NCI-H524 (cell line): ENCODE results near the gene PHKB.

Source experiments
- DNase-seq, 2 experiments: peaks; one replicate each; lab custom pipeline; 2025; lab: John Stamatoyannopoulos, UW

PHKB gene

GRCh38 chr16:47571049-47571448, 109.9 kb downstream of the PHKB start:
- no peak for DNase-seq

GRCh38 chr16:47571711-47572110, 110.6 kb downstream of the PHKB start:
- no peak for DNase-seq

DNA sequence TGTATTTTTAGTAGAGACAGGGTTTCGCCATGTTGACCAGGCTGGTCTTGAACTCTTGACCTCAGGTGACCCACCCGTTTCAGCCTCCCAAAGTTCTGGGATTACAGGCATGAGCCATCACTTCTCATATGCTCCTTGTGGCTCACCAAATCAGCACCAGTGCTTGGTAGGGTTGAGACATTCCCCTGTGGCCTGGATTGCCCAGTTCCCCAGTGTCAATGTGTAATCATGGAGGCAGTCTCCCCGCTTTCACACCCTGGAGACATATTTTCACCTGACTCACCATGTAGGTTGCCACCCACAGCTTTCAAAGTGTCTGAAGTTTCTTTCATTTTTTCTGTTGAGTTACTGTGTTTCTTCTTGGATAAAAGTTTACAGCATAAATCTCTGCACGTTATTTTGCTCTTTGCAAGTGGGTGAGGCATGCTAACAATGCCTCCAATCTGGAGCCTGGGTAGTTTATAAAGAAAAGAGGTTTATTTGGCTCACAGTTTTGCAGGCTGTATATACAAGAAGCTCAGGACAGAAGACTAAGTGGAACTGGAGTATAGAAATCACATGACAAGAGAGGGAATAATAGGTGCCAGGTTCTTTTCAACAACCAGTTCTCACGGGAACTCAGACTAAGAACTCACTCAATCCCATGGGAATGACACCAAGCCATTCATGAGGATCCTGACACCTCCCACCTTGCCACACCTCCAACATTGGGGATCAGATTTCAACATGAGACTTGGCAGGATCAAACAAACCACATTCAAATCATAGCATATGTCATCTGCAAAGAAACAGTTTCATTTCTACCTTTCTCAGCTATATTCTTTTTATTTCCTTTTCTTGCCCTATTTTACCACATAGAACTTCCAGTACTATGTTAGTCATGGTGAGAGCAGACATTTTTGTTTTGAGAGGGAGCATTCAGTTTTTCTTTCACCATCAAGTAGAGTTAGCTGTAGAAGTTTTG, 113.2 kb downstream of the PHKB start:
- peak; percentile 7 to 32 for DNase-seq

DNA sequence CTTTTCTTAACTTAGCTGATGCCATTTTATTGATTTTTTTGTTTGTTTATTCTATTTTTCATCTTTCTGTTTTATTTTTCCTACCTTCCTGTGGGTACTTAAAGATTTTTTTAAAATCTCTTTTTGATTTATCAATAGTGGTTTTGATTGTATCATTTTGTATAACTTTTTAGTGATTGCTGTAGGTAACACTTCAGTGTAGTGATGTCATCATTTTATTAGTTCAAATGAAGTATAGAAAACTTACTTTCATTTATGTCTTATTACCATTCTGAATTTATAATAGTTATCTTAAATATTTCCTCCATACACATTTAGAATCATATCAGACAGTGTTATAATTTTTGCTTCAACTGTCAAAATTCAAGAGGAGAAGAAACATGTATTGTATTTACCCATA, 115.9 kb downstream of the PHKB start:
- DNase-seq, result no peak

- DNase-seq, result no peak
Observed at GRCh38 chr16:47578033-47578432, 116.9 kb downstream of the PHKB start.

GRCh38 chr16:47578573-47578972, 117.4 kb downstream of the PHKB start:
- no peak for DNase-seq

GRCh38 chr16:47581114-47581513, 120.0 kb downstream of the PHKB start:
- no peak for DNase-seq

DNA sequence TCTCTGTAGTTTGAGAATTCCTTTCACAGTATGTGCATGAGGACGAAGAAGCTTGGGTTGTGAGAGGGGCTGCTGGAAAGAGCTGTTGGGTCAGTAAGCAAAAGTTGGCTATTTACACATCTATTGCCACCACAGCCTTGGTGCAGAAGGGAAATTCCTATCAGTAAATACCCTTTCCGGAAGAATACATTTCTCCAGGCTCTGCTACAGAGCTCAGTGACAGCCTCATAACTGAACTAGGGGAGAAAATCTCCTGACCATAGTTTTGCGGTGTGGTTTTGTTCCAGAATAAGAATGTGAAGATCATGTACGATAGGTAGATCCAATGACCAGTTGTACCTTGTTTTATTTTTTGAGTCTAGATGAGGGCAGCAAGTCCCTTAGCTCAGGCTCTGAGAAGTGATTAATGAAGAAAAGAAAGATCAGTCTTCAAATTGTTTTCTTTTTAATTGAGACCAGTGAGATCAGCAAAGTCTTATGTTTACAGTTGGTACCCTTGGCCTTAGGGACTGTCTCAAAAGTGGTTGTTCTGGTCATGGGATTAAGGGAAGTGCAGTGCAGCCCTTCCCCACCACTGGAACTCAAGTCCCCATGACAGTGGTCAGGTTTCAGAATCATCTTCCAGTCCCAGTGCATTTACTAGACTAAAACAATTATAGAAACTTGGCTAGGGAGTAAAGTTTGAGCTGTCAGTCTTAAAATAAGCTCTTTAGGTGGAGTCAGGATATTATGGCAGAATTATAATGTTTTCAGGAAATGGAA, 123.5 kb downstream of the PHKB start:
- no peak for DNase-seq

GRCh38 chr16:47586121-47586520, 125.0 kb downstream of the PHKB start:
- no peak for DNase-seq

- DNase-seq, result no peak
Observed at GRCh38 chr16:47590472-47590871, 129.3 kb downstream of the PHKB start.

- peak in 1 of 2 experiments; percentile 84 for DNase-seq
Observed at GRCh38 chr16:47592232-47592631, 131.1 kb downstream of the PHKB start.

- no peak for DNase-seq
Observed at GRCh38 chr16:47599512-47599911, 138.4 kb downstream of the PHKB start.

- DNase-seq, result no peak
Observed at GRCh38 chr16:47600376-47600775, 139.2 kb downstream of the PHKB start.

DNA sequence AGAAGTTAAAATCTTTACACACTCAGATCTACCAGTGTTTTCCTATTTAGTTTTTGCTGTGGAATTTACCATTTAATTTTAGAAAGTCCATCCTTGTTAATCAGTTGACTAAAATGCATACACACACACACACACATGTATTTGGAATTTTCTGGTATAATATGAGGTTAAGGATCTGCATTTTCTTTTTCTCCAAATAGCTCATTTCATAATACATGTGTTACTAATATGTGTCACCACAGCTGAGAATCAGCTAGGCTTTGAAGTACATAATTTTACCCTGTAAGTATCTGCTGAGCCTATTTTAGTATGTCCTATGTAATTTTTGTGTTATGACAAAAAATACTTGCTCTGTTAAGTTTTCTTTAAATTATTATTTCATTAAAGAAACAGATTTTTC, 143.2 kb downstream of the PHKB start:
- no peak for DNase-seq

DNA sequence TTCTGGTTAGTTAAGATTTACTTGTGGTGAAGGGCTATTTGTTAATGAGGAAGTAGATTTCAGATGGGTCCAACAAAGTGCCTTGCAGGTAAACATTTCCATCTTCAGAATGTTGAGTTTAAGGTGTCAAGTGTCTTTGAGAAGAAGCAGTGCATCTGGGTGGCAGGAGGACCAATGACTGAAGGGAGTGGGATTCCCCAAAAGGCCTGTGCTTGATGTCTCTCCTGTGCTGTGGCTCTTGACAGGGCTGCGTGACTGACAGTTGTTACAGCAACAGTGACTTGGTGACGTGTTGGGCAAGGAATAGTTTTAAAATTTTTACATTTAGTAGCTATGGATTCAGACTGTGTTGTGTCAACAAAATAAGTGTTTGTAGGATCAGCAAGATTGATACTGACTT, 149.9 kb downstream of the PHKB start:
- no peak for DNase-seq

DNA sequence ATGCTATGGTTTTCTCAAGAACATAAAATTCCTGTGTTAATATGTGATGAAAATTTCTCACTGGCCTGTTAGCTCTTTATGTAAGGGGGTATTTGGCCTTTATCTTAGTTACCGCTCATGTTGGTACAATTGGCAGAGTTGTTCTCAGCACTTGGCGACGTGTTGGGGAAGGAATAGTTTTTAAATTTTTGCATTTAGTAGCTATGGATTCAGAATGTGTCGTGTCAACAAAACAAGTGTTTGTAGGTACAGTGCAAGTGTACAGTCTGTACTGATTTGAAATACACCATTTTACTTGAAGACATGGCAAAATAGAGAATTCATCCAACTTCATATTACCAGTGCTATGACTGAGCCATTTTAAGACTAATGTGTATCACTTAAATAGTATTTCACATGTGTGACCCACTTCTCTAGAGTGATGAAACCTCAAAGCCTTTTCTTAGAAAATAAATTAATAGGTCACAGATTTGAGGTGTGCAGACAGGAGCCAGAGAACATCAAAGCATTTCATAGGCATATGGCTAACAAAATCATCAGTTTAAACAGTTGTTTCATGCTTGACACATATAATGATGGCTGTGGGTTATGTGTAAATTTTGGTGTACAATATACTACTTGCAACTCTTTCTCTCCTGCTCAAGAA, 150.8 kb downstream of the PHKB start:
- DNase-seq, result no peak

DNA sequence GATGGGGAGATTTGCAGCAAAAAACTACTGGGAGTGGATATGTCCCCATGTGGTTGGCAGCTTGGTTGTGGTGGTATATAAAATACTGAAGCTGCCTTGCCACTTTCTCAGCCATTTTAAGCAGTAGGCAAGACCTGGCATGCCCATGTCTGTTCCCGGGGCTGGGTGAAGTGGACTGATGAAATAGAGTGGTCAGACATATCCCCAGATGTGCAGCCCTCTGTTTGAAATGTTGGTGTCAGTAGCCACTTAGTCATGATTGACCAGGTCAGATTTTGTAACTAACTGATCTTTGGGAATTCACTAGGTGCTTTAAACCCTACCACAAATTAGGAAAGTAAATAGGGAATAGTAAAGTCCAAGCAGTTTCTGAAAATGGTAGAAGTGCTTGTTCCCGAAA, 151.6 kb downstream of the PHKB start:
- DNase-seq, result no peak

DNA sequence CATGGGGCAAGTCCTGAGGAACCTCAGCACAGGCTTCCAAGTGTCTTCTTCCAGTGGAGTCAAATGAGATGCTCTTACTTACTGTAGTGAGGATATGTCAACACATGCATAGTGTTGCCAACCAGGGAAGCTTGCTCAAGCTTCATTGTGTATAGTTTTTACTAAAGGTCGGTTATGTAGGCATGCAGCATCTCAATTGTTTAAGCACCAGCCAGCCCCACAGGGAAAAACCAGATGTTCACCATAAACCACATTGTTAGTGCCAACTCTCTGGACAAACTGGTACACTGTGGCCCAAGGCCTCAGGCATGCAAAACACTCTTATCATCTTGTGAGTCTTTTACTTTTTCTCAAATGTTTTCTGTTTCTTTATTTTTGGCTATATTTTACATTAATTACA, 152.1 kb downstream of the PHKB start:
- no peak for DNase-seq

DNA sequence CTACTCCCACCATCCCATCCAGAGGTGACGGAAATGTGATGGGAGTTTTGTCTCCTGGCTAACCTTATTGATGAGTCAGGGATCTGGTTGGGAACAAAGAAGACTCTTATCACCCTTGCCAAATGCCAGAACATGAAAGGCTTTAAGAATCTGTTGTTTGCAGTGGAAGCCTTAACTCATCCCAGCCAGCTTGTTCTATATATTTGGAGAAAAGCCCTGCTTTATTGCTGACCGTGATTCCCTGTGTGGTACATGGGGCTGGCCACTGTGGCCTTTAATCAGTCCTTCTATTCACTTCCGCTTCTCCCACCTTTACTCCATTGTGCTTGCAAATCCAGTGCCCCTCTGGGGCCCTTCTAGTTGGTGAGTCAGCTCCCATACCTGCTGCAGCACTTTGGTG, 156.6 kb downstream of the PHKB start:
- no peak for DNase-seq

DNA sequence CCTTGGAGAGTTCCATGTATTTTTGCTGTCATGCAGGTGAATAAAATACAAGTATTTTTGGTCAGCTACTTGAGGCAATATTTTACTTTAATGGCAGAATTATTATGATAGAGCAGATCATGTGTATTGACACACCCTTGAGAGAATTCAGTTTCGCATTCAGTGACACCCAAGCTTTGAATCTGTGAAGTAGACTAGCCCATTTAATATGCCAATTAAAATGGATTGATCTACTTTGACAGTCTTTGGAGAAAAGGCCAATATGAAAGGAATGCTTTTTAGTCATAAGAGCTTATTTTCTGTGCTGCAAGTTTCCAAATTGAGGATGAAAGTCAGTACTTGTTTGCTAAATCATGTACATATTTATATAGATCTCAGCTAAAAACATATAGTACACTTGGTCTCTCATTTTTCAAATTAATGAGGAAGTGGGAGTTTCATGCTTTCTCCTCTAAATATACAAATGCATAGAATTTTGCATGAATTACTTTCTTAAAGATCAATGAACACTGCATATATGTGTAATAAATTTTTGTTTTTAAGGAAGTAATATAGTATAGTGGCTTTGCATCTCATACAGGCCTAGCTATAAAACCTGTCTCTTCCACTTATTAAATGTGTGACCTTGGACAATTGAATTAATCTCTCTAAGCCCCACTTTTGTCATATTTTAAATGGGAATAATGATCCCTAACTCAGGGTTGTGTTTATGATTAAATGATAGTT, 161.5 kb downstream of the PHKB start:
- DNase-seq, result no peak

DNA sequence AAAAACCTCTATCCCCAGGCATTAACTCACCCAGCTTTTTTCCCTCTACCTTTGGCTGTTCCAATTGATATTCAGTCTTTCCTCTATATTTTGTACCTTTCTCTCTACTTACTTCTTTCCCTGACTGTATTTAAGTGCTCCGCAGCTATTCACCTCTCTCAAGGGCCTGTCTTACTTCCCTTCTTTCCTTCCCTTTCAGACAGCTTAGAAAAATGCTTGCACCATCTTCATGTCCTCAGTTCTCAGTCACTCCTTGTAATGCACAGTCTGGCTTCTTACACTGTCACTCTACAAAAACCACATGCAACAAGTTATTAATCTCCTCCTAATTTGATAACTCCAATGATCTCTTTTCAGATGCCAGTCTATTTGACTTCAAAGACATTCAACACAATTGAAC, 163.4 kb downstream of the PHKB start:
- no peak for DNase-seq

DNA sequence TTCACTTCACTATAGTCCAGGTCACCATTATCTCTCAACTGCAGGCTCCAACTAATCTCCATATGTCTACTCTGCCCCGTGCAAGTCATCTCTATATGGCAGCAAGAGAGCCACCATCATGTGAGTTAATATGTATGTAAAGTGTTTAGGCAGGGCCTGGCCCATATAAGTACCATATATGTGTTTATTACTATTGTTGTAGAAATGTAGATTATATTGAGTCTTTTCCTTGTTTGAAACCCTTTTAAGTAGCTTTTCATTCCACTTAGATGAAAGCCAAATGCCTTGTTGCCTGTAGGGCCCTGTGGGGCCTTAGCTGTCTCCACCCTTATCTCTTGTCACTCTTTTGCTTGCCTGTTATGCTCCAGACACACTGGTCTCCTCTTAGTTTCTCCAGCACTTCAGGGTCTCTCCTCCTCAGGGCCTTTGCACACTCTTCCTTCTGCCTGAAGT, 164.0 kb downstream of the PHKB start:
- no peak for DNase-seq
